ENCODE measurements around the gene CNN3. TPM values are rescaled to one million over a fixed set of nuclear protein-coding genes. Genes with fewer than 3 reads are reported as not detected.

Gene CNN3
- total and polyA plus RNA-seq, 2 of the 4 experiments (the other 2 are of a cell fraction) = 249 to 552 TPM

GRCh38 chr1:94909486-94909885 lies 17.4 kb downstream of the CNN3 start:
- H4K91ac ChIP-seq (ENCODE audit: insufficient read depth, low read depth, low read length) = no peak overlapping the region
- no peak overlapping the region for H2BK15ac ChIP-seq (ENCODE audit: low read depth, low read length)
- no peak overlapping the region for H2BK120ac ChIP-seq (ENCODE audit: low read depth, low read length)
- no peak overlapping the region for H4K5ac ChIP-seq (ENCODE audit: low read depth, low read length)
- ATAC-seq (ENCODE audit: low read depth) (no peak), DNase-seq (no peak)
- H3K4me2 ChIP-seq (ENCODE audit: low read depth, low read length) = peak overlapping the region; percentile 42
- no peak overlapping the region for H3K14ac ChIP-seq (replicated peaks; ENCODE audit: low read depth, low read length)
- H2BK20ac ChIP-seq (ENCODE audit: low read depth, low read length) = no peak overlapping the region
- H3K23ac ChIP-seq (ENCODE audit: low read depth, low read length) = peak overlapping the region; percentile 48; the same call in 1 of the 2 replicates
- no peaks in the 10 kb centered on the region for H3K9me3 ChIP-seq (ENCODE audit: control insufficient read depth, insufficient read depth, low read length)
- WGBS, 2 experiments (ENCODE audit: extremely low coverage in 2 of 2, insufficient read length in 1 of 2) = no CpG with 5 or more reads among the region's 6 CpGs
- no peak overlapping the region for H3K56ac ChIP-seq (ENCODE audit: extremely low read depth, insufficient read depth, low read length)
- TF ChIP-seq SMC3 (IDR thresholded peaks at IDR 0.05; ENCODE audit: low read depth, low read length) (no peak), CEBPB (IDR thresholded peaks at IDR 0.05; ENCODE audit: low read depth, low read length) (no peak)
- intact Hi-C loops (cut with micrococcal nuclease) = no loop called here
- H2AK5ac ChIP-seq (ENCODE audit: low read depth, low read length) = no peak overlapping the region
- H3K79me1 ChIP-seq (ENCODE audit: low read depth in 1 of 2, low read length in 2 of 2) = peaks cover 16 to 81% of the 10 kb centered on the region in 2 experiments
- H3K27me3 ChIP-seq (ENCODE audit: control insufficient read depth, insufficient read depth, low read length) = no peaks in the 10 kb centered on the region
- peaks cover 95% of the 10 kb centered on the region for H4K20me1 ChIP-seq (ENCODE audit: insufficient read depth, low read length)
- H3K9ac ChIP-seq (ENCODE audit: low read depth, low read length) = no peak overlapping the region
- H3K4ac ChIP-seq (ENCODE audit: low read depth, low read length) = 0 out of 2 replicates have a peak overlapping the region, but pooled peaks have one; percentile 0
- POLR2A ChIA-PET (ENCODE audit: unreplicated experiment) = no interaction called here
- dilution Hi-C loops (cut with HindIII; ENCODE audit: low sequenced_read_pairs, unreplicated experiment) = no loop called here
- H3K4me1 ChIP-seq (ENCODE audit: control insufficient read depth, insufficient read depth, low read length) = peaks cover 33% of the 10 kb centered on the region
- peaks cover 12% of the 10 kb centered on the region for H3K36me3 ChIP-seq (ENCODE audit: control insufficient read depth, insufficient read depth, low read length)
- H2AFZ ChIP-seq (replicated peaks; ENCODE audit: low read length, poor library complexity) = no peak overlapping the region
- in situ Hi-C loops (cut with MboI; ENCODE audit: low sequenced_read_pairs) = loop anchor here (5.0 kb wide), 1 partner anchor 52 kb away; no protein-coding TSS in a partner anchor
- CTCF ChIA-PET = interaction anchor here (1.1 kb wide), 1 partner anchor 14 kb away, joined by 3 read pairs; no protein-coding TSS in a partner anchor
- H3K18ac ChIP-seq (ENCODE audit: low read depth, low read length) = no peak overlapping the region
- no peak overlapping the region for H3K4me3 ChIP-seq (ENCODE audit: insufficient read depth, low read depth, low read length)
- no peak overlapping the region for H3K27ac ChIP-seq (ENCODE audit: insufficient read depth, low read length)
- H4K8ac ChIP-seq (ENCODE audit: low read depth in 2 of 2, low read length in 2 of 2) = no peak overlapping the region
- BruUV-seq (replicated peaks) = no TSS peak
- peak overlapping the region; percentile 9 for H2BK5ac ChIP-seq (ENCODE audit: low read depth, low read length, poor library complexity, severe bottlenecking)
- H2AK9ac ChIP-seq (replicated peaks; ENCODE audit: low read depth, low read length, poor library complexity) = no peak overlapping the region
- H3K9me1 ChIP-seq (ENCODE audit: insufficient read depth, low read length) = peaks cover 52% of the 10 kb centered on the region

Data from IMR-90 (cell line).